Ascending aorta (tissue), 2 donors: ENCODE data around the gene PEX5L. TPM values are rescaled to one million over a fixed set of nuclear protein-coding genes. Genes with fewer than 3 reads are reported as not detected.

ENCODE experiments used
- DNase-seq, 2 donors: peaks; one replicate each; pipeline ENCODE4 v3.0.0-alpha.2; 2019; ENCODE audit warnings: low spot score in 2 of 2
- H3K27ac ChIP-seq, 2 donors: fragments of 200-600 bp; sonication (generic); one replicate each; pipeline ENCODE4 v1.5.1; 2016 to 2017; ENCODE audit warnings: mild to moderate bottlenecking in 1 of 2
- H3K27me3 ChIP-seq: fragments of 200-600 bp; sonication (generic); one replicate; pipeline ENCODE4 v1.5.1; 2017
- H3K36me3 ChIP-seq, 2 donors: fragments of 200-600 bp; sonication (generic); one replicate each; pipeline ENCODE4 v1.5.1; 2016
- H3K4me1 ChIP-seq, 2 donors: fragments of 200-600 bp; sonication (generic); one replicate each; pipeline ENCODE4 v1.5.1; 2016 to 2017; ENCODE audit warnings: mild to moderate bottlenecking in 1 of 2
- H3K4me3 ChIP-seq, 2 donors: fragments of 200-600 bp; sonication (generic); one replicate each; pipeline ENCODE4 v1.5.1; 2016 to 2017; ENCODE audit warnings: mild to moderate bottlenecking in 1 of 2
- H3K9me3 ChIP-seq, 2 donors: fragments of 200-600 bp; sonication (generic); one replicate each; pipeline ENCODE4 v1.5.1; 2016
- CTCF ChIP-seq, 3 experiments: fragments of 200-600 bp in 2 of 3; fragments of 450-650 bp in 1 of 3; sonication (generic) in 2 of 3; IDR thresholded peaks; one replicate each; pipeline ENCODE4 v1.5.1; 2016 to 2019; ENCODE audit warnings: antibody characterized with exemption in 3 of 3, mild to moderate bottlenecking in 1 of 3, moderate library complexity in 1 of 3
- intact Hi-C: fragments of 100-400 bp; cut with DNase I; formaldehyde crosslinking; loops from one replicate; pipeline ENCODE4 v1.15.1; 2023
- total RNA-seq: library from RNA; depleted of rRNA; stranded (reverse); fragments of >200 nt; gene quantifications from one replicate; pipeline ENCODE4 v1.1.0, GENCODE V29; 2016

Gene PEX5L
- total RNA-seq, 1 donor from 2014 or later, result 0.11 TPM

GRCh38 chr3:179896507-179896906, 140.2 kb downstream of the PEX5L start:
- intact Hi-C loops, result no loop called here
- TF ChIP-seq CTCF (IDR thresholded peaks at IDR 0.05), result no peak
- Histone ChIP-seq H3K27me3 (no peaks in the 10 kb centered on the region), H3K4me3 (no peak overlapping the region), H3K4me1 (no peaks in the 10 kb centered on the region), H3K36me3 (no peaks in the 10 kb centered on the region), H3K27ac (no peak overlapping the region), H3K9me3 (no peaks in the 10 kb centered on the region)
- DNase-seq, result no peak

- Histone ChIP-seq H3K36me3 (no peaks in the 10 kb centered on the region), H3K27ac (no peak overlapping the region), H3K9me3 (no peaks in the 10 kb centered on the region), H3K4me3 (no peak overlapping the region), H3K27me3 (no peaks in the 10 kb centered on the region), H3K4me1 (no peaks in the 10 kb centered on the region)
- DNase-seq, result no peak
- TF ChIP-seq CTCF (IDR thresholded peaks at IDR 0.05), result no peak
- intact Hi-C loops, result no loop called here
These were observed 141.4 kb downstream of the PEX5L start for GRCh38 chr3:179895330-179895729.

- H3K27ac ChIP-seq, result no peak overlapping the region
- no peaks in the 10 kb centered on the region for H3K9me3 ChIP-seq
- no peak for TF ChIP-seq CTCF (IDR thresholded peaks at IDR 0.05)
- no peaks in the 10 kb centered on the region for H3K27me3 ChIP-seq
- no peaks in the 10 kb centered on the region for H3K4me1 ChIP-seq
- no peak for DNase-seq
- intact Hi-C loops, result no loop called here
- H3K4me3 ChIP-seq, result no peak overlapping the region
- no peaks in the 10 kb centered on the region for H3K36me3 ChIP-seq
These were observed 149.3 kb downstream of the PEX5L start for GRCh38 chr3:179887295-179887943.

- Histone ChIP-seq H3K4me1 (no peaks in the 10 kb centered on the region), H3K4me3 (no peak overlapping the region), H3K27me3 (no peaks in the 10 kb centered on the region), H3K27ac (no peak overlapping the region), H3K9me3 (no peaks in the 10 kb centered on the region), H3K36me3 (no peaks in the 10 kb centered on the region)
- no peak for DNase-seq
- TF ChIP-seq CTCF (IDR thresholded peaks at IDR 0.05), result no peak
- intact Hi-C loops, result no loop called here
These were observed 150.8 kb downstream of the PEX5L start for GRCh38 chr3:179885950-179886349.

GRCh38 chr3:179884136-179884535, 152.6 kb downstream of the PEX5L start:
- Histone ChIP-seq H3K9me3 (no peaks in the 10 kb centered on the region), H3K27ac (no peak overlapping the region), H3K27me3 (no peaks in the 10 kb centered on the region), H3K4me3 (no peak overlapping the region), H3K4me1 (no peaks in the 10 kb centered on the region), H3K36me3 (no peaks in the 10 kb centered on the region)
- no peak for TF ChIP-seq CTCF (IDR thresholded peaks at IDR 0.05)
- intact Hi-C loops, result no loop called here
- no peak for DNase-seq

- H3K36me3 ChIP-seq, result no peaks in the 10 kb centered on the region
- no peaks in the 10 kb centered on the region for H3K27me3 ChIP-seq
- H3K9me3 ChIP-seq, result no peaks in the 10 kb centered on the region
- TF ChIP-seq CTCF (IDR thresholded peaks at IDR 0.05), result no peak
- no peaks in the 10 kb centered on the region for H3K4me1 ChIP-seq
- no peak overlapping the region for H3K4me3 ChIP-seq
- DNase-seq, result no peak
- no peak overlapping the region for H3K27ac ChIP-seq
- intact Hi-C loops, result no loop called here
These were observed 154.4 kb downstream of the PEX5L start for GRCh38 chr3:179882292-179882691.
